Activated naive CD4-positive, alpha-beta T cell treated with anti-CD3 and anti-CD28 coated beads, Interleukin-2, amount 10 ng/mL, durations not matched to agents 7 days and 5 days (primary cell): ENCODE data around the gene SUCO.

Source experiments
- CTCF ChIA-PET: fragments of 350-600 bp; sonication (Branson Sonifier 250); formaldehyde crosslinking; loops from one replicate; lab custom pipeline; 2021; ENCODE audit warnings: antibody characterized with exemption; lab: Charles Lee
- DNase-seq: peaks from one replicate; pipeline ENCODE4 v3.0.0-alpha.2; 2020
- H3K27ac Mint-ChIP-seq: one replicate; pipeline ENCODE4 v1.8.0; 2021; ENCODE audit warnings: mild to moderate bottlenecking, moderate library complexity, mixed read lengths
- H3K27me3 Mint-ChIP-seq: one replicate; pipeline ENCODE4 v1.8.0; 2021; ENCODE audit warnings: mild to moderate bottlenecking, mixed read lengths
- H3K36me3 Mint-ChIP-seq: one replicate; pipeline ENCODE4 v1.8.0; 2021; ENCODE audit warnings: mixed read lengths
- H3K4me1 Mint-ChIP-seq: one replicate; pipeline ENCODE4 v1.8.0; 2021; ENCODE audit warnings: mixed read lengths
- H3K4me3 Mint-ChIP-seq: one replicate; pipeline ENCODE4 v1.8.0; 2021; ENCODE audit warnings: mild to moderate bottlenecking, moderate library complexity, mixed read lengths
- H3K9me3 Mint-ChIP-seq: one replicate; pipeline ENCODE4 v1.8.0; 2021; ENCODE audit warnings: mixed read lengths

SUCO gene

DNA sequence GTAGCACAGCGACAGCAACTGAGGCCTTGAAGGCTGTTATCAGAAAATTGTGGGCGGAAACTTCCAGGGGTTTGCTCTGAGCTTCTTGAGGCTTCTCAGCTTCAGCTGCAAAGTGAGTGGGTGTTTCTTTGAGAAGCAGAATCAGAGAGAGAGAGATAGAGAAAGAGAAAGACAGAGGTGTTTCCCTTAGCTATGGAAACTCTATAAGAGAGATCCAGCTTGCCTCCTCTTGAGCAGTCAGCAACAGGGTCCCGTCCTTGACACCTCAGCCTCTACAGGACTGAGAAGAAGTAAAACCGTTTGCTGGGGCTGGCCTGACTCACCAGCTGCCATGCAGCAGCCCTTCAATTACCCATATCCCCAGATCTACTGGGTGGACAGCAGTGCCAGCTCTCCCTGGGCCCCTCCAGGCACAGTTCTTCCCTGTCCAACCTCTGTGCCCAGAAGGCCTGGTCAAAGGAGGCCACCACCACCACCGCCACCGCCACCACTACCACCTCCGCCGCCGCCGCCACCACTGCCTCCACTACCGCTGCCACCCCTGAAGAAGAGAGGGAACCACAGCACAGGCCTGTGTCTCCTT is 126.0 kb downstream of the SUCO start, which contains the start of gene FASLG:
Gene FASLG, plus strand, starts transcription at position 233 of the 583 bp plus-strand sequence. Its CDS starts 99 bp downstream, at position 332.
- Mint-ChIP-seq H3K4me3 (peak within 1 kb of the TSS; percentile 38), H3K27ac (peak within 1 kb of the TSS; percentile 49), H3K9me3 (no peaks in the 10 kb centered on the region), H3K27me3 (peaks cover 39% of the 10 kb centered on the region), H3K4me1 (peaks cover 50% of the 10 kb centered on the region), H3K36me3 (no peaks in the 10 kb centered on the region)
- CTCF ChIA-PET = interaction anchor here (0.9 to 1.9 kb wide), 9 partner anchors 12 to 67 kb away, joined by 3 to 9 read pairs (median 5); no protein-coding TSS in a partner anchor
- peak; percentile 34 for DNase-seq

DNA sequence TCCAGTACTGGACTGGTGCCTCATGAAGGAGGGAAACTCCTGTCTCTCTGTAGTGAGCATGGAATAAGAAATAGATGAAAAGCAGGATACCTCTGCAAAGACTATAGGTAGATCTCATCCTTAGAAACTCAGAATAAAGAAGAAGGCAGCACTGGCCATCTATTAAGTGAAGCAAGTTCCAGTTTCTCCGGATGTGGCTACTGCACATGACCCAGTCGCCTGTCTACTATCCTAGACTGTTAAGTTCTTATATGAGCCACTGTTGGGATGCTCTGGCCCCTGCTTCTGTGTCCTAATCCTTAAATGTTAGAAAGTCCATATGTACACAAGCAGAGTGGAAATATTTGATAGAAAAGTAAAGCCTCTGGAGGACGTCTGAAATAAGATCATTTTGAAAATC is 128.2 kb downstream of the SUCO start:
- Mint-ChIP-seq H3K27ac (no peak overlapping the region), H3K36me3 (no peaks in the 10 kb centered on the region), H3K4me1 (peaks cover 50% of the 10 kb centered on the region), H3K9me3 (no peaks in the 10 kb centered on the region), H3K4me3 (no peak overlapping the region), H3K27me3 (peaks cover 30% of the 10 kb centered on the region)
- CTCF ChIA-PET = interaction anchor here (0.8 to 1.2 kb wide), 2 partner anchors 38 to 59 kb away, joined by 3 to 4 read pairs; no protein-coding TSS in a partner anchor
- no peak for DNase-seq
